Stimulated activated CD8-positive, alpha-beta memory T cell treated with anti-CD3 and anti-CD28 coated beads, Interleukin-2, amount 100 ng/mL, for 48 hours (primary cell): Measurements from ENCODE around the gene FNBP1.
"Not testable (repeated sequence)": the region's sequence is repeated elsewhere in the genome, so short reads cannot be mapped to it uniquely, and the experiment has no call there.

Experiments used
- DNase-seq, 2 donors: peaks; one replicate each; pipeline ENCODE4 v3.0.0-alpha.2; 2020; ENCODE audit warnings: low read depth in 2 of 2

The FNBP1 gene

DNA sequence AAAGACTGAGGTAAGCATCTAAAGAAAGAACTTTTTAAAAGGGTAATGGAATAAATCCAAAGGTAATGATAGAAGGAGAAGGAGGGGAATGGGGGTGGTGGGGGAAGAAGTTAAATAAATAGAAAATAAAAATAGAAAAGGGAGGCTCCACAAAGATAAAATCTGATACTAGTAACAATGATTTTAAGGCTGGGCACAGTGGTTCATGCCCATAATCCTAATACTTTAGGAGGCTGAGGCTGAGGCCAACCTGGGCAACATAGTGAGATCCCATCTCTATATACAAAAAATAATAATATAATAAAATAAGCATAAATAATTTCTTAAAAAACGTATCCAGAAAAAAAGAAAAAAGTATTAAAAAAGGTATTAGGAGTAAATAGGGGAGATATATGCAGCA lies 89.3 kb downstream of the FNBP1 start:
- no peak for DNase-seq

DNA sequence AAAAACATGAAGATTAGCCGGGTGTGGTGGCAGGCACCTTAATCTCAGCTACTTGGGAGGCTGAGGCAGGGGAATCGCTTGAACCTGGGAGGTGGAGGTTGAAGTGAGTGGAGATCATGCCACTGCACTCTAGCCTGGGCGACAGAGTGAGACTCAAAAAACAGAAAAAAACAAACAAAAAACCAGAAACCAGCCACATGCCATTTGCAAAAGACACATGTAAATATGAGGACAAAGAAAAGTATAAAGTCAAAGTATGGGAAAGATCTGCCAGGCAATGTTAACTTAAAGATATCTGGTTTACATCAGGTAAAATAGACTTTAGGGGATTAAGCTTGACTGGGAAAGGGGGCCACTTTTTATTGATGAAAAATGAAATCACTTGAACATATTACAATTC lies 90.7 kb downstream of the FNBP1 start:
- DNase-seq = no peak

DNA sequence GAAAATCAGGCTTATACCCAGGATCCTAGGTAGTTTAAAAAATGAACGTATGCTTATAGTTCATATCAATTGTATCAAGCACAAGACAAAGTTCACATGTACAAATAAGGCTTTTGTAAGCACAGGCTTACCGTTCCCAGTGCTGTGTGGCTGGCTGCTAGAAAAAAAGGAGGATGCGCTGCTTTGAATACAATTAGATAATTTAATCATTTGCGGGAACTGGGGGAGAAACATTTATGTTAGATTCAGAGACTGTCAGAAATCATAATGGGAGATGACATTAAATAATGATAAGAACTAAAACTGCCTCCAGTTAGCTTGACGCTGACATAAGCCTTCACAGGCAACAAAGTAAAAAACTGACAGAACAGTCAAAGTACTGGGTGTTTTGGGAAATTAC lies 93.2 kb downstream of the FNBP1 start:
- DNase-seq = no peak

DNA sequence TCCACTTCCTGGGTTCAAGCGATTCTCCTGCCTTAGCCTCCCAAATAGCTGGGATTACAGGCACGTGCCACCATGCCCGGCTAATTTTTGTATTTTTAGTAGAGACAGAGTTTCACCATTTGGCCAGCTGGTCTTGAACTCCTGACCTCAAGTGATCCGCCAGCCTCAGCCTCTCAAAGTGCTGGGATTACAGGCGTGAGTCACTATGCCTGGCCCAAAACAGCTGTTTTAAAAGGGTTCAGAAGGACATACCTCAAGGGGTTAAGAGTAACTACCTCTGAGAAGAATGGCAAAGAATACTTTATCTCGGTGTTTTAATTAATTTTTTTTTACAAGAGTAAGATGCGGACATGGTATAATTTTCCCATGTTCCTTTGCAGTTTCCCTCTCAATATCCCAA lies 94.4 kb downstream of the FNBP1 start:
- not testable (repeated sequence) for DNase-seq

DNA sequence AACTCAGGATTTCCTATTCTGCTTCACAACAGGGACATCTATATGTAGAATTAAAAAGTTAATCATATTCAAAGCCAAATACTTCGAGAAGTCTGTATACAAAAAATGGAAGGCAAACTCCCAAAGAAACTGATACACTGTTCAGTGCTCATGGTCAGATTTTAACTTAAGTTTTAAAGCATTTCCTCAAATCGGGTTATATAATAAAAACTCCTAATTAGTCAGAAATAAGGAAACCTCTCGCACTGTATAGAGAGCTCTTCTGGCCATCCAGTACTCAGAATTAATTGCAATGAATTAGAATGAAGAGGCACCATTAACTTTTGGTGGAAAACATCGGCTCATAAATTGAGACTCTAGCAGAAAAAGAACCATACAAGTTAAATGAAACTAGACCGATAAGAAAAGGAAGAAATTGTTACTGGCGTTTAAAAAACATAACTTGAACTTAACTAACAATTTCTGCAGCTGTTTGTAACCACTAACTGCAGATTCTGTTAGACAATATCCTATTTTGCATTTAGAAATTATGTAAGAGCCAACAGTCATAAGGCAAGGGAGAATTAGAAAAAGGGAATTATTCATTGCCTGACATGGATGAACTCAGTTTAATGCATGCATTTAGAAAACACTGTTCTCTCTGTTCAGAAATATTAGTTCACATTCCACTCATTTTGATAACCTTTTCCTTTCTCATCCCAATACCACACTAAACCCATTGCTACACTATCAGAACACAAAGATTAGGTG lies 96.6 kb downstream of the FNBP1 start:
- DNase-seq = no peak

DNA sequence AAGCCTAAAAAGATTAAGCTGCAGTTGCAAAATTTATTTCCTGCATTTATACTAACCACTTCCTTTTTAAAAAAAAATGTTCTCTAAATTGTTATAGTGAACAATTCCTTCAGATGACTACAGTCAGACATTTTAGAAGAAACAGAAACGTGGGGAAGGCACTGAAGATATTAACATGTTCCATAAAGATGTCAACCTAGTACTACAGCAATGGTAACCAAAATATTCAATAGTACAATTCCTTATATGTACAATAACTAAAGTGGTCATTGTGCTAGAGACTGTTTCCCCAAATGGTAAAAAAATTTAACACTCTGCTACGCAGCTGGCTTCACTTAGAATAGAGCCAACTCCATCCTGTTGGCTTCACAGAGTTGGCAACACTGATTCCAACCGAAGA lies 97.7 kb downstream of the FNBP1 start:
- no peak for DNase-seq

DNA sequence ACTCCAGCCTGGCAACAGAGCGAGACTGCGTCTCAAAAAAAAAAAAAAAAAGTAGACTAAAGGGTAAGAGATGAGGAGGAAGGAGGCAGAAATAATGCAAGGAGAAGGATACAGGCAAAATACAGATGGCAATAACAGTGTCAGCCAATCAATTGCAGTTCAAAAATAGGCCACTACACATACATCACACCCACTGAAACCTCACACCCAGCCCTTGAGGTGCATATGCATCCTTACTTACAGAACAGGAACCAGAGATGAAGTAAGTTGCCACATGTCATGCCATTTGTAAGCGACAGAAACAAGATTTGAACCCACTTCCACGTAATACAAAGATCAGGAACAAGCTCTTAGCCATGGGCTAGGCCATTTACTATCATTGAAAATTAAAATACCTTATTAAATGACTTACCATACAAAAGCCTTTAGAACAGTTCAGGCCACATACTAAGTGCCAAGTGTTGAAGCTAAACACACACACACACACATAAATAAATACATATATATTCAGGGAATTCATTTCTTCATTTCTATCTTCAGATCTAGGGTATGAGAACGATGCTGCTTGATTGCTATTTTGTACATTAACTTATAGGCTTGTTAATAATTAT lies 98.4 kb downstream of the FNBP1 start:
- no peak for DNase-seq

DNA sequence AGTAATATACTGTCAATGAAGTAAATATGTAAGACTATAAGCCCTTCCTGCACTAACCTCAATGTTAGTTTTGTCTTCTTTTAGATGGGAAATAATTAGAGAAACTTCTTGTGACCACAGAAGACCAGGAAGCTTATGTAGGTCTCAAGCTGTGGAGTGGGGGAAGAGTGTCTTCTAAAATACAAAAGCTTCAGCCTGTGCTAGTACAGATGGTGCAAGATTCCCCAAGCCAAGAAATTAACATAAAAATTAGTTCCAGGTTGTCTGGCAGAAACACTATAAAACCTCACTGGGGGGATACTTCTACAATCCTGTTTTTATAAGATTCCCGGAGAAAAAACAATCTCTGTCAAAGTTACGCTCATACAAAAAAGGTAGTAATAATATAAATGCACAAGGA lies 103.6 kb downstream of the FNBP1 start:
- no peak for DNase-seq

DNA sequence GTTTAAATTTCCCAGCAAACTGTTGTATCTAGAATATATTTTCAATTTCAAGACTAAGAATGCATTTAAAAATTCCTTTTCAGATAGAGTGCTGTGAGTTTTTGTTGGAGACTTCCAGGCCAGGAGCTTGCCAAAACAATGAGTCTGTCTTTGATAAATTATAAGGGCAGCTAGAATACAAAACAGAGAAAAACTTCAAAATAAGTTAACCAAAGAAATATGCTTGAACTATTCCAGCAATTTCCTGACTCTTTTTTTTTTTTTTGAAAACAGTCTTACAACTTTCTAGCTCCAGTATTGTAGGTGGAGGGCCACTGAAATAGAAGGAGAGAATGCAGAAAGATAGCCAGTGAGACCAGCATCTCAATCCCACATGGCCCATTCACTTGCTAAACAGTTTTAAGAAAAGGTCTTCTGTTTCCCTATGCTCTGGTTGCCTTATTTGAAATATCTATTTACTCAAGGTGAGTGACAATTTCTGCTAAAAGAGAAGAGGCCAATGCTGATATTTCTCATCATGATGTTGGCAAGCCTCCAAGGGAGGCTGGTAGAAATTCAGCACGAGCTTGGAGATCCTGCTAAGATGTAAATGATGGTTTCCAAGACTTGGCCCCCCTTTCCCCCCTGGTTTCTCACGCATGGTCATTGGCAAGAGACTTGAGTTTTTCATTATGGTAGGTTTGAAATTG lies 104.6 kb downstream of the FNBP1 start:
- no peak for DNase-seq

DNA sequence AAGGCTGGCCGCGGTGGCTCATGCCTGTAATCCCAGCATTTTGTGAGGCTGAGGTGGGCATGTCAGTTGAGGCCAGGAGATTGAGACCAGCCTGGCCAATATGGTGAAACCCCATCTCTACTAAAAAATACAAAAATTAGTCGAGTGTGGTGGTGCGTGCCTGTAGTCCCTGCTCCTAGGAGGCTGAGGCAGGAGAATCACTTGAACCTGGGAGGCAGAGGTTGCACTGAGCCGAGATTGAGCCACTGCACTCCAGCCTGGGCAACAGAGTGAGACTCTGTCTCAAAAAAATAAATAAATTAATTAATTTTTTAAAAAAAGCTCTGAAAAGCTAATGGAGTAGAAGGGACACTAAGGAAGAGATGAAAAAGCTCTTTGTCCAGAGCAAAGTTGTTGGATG lies 105.1 kb downstream of the FNBP1 start:
- DNase-seq = not testable (repeated sequence)

DNA sequence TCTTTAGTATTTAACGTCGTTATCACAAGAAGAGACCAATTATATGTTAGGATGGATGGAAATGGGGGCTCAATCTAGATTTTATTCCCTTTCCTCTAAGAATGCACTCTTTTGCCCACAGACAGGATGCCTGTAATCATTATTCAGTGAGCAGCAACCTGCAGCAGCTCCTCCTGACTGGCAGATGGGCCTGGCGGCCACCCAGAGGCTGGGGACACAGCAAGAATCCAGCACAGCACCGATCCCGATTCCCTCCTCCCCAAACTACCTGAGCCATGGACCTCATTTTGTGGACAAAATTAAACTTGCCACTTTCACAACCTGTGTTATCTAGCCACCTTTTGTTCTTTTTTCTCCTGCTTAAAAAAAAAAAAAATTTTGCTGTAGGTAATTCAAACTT lies 106.8 kb downstream of the FNBP1 start:
- no peak for DNase-seq

DNA sequence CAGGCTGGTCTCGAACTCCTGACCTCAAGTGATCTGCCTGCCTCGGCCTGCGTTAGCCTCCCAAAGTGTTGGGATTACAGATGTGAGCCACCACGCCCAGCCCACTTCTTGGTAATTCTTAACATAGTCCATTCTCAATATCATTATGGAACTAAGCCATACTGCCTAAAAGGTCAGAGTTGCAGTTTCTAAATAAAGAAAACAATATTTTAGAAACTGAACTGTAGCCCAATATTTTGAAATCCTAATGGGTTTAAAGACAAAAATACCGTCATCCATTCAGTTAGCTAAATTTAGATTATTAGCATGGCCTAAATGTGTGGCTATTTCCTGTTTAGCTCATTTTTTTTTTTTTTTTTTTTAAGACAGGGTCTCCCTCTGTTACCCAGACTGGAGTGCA lies 108.2 kb downstream of the FNBP1 start:
- no peak for DNase-seq

DNA sequence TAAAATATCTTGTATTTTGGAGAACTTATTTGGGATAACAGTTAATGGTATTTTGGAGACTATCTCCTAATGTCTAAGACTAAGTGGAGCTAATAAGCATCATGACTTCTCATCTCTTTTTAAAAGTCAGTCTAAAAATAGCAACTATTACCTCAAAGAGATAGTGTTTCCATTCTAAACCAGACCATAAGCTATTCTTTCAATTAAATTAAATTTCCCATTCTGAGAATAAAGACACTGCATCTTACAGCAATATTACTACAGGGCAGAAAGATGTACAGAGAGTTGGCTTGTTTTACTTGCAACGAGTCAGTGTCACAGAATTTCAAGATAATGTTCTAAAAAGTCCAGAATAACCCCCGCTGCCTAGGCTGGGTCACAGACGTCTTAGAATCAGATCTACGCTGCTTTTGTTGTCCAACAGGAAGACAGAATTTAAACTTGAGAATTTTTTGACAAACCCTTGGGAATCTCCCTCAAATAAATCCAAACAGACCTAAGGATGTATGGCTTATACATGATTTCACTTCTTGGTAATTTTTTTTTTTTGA lies 108.9 kb downstream of the FNBP1 start:
- no peak for DNase-seq

DNA sequence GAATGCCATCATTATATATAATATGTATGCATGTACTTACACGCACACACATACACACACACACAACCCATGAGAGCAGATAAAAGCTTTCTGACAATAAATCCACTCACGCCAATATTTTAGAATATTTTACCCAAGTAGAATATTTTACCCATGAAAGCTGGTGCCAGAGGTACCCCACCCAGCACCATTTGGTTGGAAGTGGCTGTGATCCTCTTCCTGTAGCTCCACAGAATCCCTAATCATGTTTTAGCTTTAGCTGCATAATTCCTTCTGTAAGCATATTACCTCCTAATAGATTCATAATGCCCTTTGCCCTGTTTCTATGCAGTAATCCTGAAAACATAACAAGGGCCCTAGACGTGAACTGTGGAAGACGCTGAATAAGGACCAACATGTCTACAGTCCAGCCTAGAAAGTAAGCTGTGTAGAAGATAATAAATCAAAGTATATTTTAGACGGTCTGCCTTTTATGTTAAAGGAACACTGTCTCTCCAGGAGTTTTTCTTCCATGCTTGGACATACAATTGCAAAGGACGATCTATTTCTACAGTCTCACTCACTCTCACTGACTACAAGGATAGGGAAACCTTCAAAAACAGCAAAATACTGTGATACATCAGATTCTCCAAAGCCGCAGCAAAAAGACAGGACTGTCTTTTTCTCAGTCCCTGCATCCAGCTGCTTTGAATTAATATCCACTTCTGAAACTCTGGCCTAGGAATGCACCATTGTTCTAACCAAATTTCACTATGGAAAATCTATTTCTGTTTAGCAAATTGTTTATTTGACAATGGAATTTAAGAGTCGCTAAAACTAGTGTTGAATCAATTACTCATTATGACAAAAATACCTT lies 109.6 kb downstream of the FNBP1 start:
- DNase-seq = no peak

DNA sequence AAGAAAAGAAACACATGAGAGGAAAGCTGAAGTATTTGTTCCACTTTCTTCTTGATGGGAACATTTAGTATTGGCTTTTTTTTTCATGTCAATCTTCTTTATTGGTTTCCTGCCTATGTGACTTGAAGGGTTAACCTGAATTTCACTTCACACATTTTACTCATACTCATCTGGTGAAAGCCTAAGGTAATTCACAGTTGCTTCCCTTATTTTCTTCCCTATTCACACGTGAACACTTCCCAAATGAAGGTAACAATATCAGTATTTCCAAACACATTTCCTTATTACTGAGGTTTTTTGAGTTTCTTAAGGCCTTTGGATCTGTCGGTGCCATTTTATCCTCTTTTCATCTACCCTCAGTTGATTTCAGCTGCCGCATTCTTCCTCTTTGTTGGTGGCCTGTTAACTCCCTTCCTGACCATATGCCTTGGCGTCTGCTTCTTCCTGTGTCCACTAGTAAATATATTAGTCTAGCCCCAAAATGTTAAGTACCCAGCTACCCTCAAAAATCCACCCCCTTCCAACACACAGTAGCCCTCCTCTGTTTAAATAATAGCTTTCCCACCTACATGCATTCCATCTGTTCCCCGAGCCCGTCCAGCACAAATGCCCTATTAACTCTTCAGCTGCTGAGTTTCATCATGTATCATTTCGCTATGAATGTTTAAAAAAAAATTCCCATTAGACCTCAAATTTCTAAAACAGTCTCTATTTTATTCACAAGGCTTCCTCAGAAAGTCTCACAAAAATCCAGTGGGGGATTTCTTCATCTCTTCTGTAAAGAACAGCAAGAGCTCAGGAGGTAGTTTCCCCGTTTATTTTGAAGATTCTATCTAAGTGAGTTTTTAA lies 110.5 kb downstream of the FNBP1 start:
- DNase-seq = no peak

DNA sequence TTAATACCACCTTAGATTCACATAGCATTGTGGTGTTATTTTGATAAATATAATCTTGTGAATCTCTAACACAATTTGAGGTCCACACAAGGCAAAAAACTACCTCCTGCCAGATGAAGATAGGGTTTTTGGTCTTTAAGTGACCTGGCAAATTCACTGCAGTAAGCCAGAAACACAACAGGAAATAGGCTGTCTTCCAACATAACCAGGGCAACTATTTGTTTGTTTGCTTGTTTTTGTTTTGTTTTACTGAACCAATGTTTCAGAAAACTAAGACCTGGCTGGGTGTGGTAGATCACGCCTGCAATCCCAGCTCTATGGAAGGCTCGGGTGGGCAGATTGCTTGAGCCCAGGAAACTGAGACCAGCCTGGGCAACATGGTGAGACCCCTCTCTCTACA lies 112.2 kb downstream of the FNBP1 start:
- DNase-seq = no peak

DNA sequence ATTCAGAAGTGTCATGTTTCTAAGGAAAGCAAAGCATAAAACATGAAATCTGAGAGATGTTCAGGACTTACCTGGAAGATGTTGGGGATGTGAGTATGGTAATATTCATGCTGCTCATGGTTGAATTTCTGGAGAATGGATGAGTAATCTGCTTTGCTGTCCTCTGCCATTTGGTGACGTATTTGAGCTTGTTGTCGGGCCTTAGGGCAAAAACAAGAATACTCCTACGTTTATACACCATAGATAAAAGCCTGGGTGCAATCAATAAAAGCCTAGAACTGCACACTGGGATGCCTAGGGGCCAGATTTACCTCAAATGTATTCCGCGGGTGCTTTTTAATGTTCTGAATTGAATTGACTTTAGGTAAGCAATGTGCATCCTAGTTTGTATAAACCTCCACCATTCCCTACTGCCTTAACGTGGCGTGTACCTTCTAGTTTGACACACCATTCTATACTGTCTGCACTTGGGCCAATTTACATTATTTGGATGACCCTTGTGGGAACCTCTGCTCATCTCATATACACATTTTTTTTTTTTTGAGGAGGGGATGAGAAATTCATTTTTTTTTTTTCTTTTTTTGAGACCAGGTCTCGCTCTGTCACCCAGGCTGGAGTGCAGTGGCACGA lies 113.4 kb downstream of the FNBP1 start:
- DNase-seq = no peak

DNA sequence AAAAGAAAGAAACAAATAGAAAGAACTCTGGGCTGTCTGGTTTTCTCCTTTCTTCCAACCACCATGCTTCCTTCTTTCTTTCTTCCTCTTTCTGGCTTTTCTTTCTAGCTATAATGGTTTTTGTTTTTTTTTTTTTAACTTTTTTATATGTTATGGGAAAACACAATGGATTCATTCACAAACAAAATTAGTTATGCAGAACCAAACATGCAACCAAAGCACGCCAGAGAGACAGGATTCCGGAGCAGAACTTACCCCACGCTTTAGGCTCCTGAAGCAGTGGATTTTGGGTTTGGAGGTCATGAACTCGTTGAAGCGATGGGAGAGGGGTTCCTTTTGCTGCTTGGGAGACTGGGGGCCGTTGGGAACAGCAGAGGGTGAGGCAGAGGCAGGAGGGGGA lies 119.4 kb downstream of the FNBP1 start:
- no peak for DNase-seq

DNA sequence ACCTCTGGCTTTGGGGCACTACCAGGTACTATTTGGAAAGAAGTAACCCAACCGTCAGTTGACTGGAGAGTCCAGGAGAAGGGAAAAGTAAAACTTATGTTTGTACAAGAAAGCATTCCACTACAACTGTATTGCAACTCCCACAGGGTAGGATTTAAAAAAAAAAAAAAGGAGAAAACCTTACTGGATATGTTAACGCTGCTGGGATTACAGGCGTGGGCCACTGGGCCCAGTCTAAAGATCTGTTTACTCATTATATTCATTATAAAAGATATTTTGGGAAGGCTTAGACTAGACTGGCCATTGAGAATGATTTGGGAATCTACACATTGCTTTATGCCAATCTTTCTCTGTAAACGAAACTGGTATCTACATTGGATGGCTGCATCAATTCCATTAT lies 121.1 kb downstream of the FNBP1 start:
- DNase-seq = no peak

DNA sequence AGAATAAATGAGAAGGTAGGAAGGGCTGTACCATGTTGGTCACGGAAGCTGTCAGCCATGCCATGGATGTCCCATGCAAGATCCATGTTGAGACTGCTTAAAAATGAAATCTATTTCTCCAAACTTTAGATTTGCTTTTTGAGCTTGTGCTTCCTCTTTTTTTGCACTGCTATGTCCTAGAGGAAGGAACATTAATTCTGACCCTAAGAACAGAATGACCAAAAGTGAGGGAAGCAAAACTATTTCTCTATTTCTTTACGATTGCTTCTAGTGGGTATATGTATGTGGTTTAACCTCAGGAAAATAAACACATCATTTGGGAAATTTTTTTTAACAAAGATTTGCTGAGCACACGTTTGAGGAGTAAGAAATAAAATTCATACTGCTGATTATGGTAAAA lies 123.1 kb downstream of the FNBP1 start:
- no peak for DNase-seq

DNA sequence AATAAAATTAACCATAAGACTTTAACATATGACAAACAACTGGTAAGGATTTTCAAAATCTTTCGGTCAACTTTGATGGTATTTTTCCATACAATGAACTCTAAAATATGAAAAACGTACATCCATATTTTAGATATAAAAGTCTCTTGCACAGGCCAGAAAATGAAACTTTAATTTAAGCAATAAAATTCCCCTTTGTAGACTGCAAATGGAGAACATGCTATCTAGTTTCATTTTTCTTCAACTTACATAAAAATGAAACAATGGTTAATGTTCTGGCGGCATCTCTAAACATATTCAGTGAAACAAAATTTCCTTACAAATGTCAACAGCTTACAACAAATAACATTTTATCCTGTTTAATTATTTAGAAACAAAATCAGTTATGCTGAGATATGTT lies 123.7 kb downstream of the FNBP1 start:
- DNase-seq = no peak
